Measurements from ENCODE around the gene PRKCA. TPM values are rescaled to one million over a fixed set of nuclear protein-coding genes. Genes with fewer than 3 reads are reported as not detected.

The PRKCA gene
- total and polyA plus RNA-seq, 2 of the 13 experiments (the other 11 are each of a cell fraction or from before 2014, with no cell fraction given) = 18.5 to 21.5 TPM

DNA sequence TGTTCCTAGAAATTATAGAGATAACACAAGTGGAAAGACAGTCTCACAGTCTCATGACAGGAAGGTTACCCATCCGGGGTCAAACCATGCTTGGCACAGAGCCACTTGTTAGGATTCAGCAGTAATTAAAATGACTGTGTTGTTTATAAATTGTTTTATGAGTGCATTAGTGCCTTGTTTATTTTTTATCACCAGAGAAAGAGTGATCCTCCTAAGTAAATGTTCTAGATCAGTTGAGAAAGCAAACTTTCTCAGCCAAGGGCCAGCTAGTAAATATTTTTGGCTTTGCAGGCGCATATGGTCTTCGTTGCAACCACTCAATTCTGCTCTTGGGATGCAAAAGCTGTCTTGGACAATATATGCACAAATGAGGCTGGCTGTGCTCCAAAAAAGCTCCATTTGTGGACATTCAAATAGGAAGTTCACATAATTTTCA lies 278.6 kb downstream of the PRKCA start:
- no TSS peak for BruUV-seq (replicated peaks)
- H3K4me2 ChIP-seq (ENCODE audit: low read depth, low read length) = no peak overlapping the region
- POLR2A ChIA-PET = no interaction called here
- no peak overlapping the region for H3K27ac ChIP-seq (ENCODE audit: extremely low read length, insufficient read depth, low read length)
- H3K9ac ChIP-seq (ENCODE audit: insufficient read depth, low read depth, low read length) = no peak overlapping the region
- no peaks in the 10 kb centered on the region for H3K27me3 ChIP-seq (ENCODE audit: control insufficient read depth in 1 of 2, insufficient read depth in 2 of 2, low read length in 2 of 2)
- WGBS (ENCODE audit: low lambda C conversion rate) = 97% methylated on average over 3 of the region's 3 CpGs
- H4K20me1 ChIP-seq (ENCODE audit: insufficient read depth, low read length) = no peaks in the 10 kb centered on the region
- no peaks in the 10 kb centered on the region for H3K9me3 ChIP-seq (ENCODE audit: low read length)
- in situ Hi-C loops (cut with HindIII; ENCODE audit: extremely low pct_ligation_motif_present, low pct_unique_long_range_greater_than_20kb) (no loop called here), intact Hi-C loops (cut with micrococcal nuclease; ENCODE audit: unreplicated experiment) (no loop called here)
- no peak overlapping the region for H2AFZ ChIP-seq (ENCODE audit: low read length)
- CTCF ChIA-PET (ENCODE audit: low intra/inter-chr PET ratio, low total read pairs) = no interaction called here
- no peaks in the 10 kb centered on the region; a peak in 2 of 5 replicates for H3K36me3 ChIP-seq (replicated peaks in 1 of 2; ENCODE audit: control insufficient read depth in 1 of 2, insufficient read depth in 2 of 2, low read length in 2 of 2)
- TF ChIP-seq ZNF33A (CRISPR knock-in tag; IDR thresholded peaks at IDR 0.05; ENCODE audit: borderline replicate concordance) = no peak
- no peak for TF ChIP-seq ZNF619 (CRISPR knock-in tag; IDR thresholded peaks at IDR 0.05)
- TF ChIP-seq ZNF180 (CRISPR knock-in tag; IDR thresholded peaks at IDR 0.05; ENCODE audit: borderline replicate concordance, low read depth) = no peak
- no peak for TF ChIP-seq ZNF124 (CRISPR knock-in tag; IDR thresholded peaks at IDR 0.05)
- no peak for TF ChIP-seq TAF15 (IDR thresholded peaks at IDR 0.05; ENCODE audit: low read depth, low read length, poor library complexity, severe bottlenecking)
- TF ChIP-seq ARNTL (CRISPR knock-in tag; IDR thresholded peaks at IDR 0.05) = no peak
- no peak for TF ChIP-seq PCBP2 (optimal IDR thresholded peaks at IDR 0.05; ENCODE audit: low read depth, low read length, poor library complexity, severe bottlenecking)
- TF ChIP-seq, protein P1, sequence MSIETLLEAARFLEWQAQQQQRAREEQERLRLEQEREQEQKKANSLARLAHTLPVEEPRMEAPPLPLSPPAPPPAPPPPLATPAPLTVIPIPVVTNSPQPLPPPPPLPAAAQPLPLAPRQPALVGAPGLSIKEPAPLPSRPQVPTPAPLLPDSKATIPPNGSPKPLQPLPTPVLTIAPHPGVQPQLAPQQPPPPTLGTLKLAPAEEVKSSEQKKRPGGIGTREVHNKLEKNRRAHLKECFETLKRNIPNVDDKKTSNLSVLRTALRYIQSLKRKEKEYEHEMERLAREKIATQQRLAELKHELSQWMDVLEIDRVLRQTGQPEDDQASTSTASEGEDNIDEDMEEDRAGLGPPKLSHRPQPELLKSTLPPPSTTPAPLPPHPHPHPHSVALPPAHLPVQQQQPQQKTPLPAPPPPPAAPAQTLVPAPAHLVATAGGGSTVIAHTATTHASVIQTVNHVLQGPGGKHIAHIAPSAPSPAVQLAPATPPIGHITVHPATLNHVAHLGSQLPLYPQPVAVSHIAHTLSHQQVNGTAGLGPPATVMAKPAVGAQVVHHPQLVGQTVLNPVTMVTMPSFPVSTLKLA (IDR thresholded peaks at IDR 0.05) = no peak
- TF ChIP-seq, protein P2, sequence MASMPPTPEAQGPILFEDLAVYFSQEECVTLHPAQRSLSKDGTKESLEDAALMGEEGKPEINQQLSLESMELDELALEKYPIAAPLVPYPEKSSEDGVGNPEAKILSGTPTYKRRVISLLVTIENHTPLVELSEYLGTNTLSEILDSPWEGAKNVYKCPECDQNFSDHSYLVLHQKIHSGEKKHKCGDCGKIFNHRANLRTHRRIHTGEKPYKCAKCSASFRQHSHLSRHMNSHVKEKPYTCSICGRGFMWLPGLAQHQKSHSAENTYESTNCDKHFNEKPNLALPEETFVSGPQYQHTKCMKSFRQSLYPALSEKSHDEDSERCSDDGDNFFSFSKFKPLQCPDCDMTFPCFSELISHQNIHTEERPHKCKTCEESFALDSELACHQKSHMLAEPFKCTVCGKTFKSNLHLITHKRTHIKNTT (CRISPR knock-in tag; IDR thresholded peaks at IDR 0.05) = no peak
- no peak overlapping the region for H3K4me3 ChIP-seq (replicated peaks in 1 of 3; ENCODE audit: insufficient read depth in 1 of 3, low read depth in 2 of 3, low read length in 3 of 3)
- DNase-seq (ENCODE audit: low spot score) (no peak), ATAC-seq (no peak), FAIRE-seq (no peak)
- H3K4me1 ChIP-seq (ENCODE audit: insufficient read depth, low read length) = peaks cover 39% of the 10 kb centered on the region
- no peaks in the 10 kb centered on the region for H3K79me2 ChIP-seq (ENCODE audit: insufficient read depth, low read length)

Data from HepG2 (cell line).